Left cardiac atrium (tissue), 4 donors: ENCODE results near the gene SEC24C. TPM values are rescaled to one million over a fixed set of nuclear protein-coding genes. Genes with fewer than 3 reads are reported as not detected.
"Not testable (repeated sequence)": the region's sequence is repeated elsewhere in the genome, so short reads cannot be mapped to it uniquely, and the experiment has no call there.

Experiments used
- ATAC-seq, 2 donors: fragments of 200-7000 bp; cut with Tn5 transposase; one replicate each; pipeline ENCODE4 v1.9.1; 2020; ENCODE audit warnings: mild to moderate bottlenecking in 2 of 2, moderate library complexity in 2 of 2
- DNase-seq: peaks from one replicate; pipeline ENCODE4 v3.0.0-alpha.2; 2020
- intact Hi-C, 2 donors: fragments of 100-400 bp; cut with DNase I; formaldehyde crosslinking; loops; one replicate each; pipeline versions ENCODE4 v1.14.1 to v1.15.1; 2022 to 2023
- total RNA-seq, 2 donors: library from RNA; stranded (reverse); fragmentation: NEBNext Ultra II Directional; extraction: Animal tissue kit (Norgen Biotek cat#: 25700); gene quantifications; one replicate each; pipeline ENCODE4 v1.2.1, GENCODE V29; 2021
- donor health status: DM: no; HTN: yes; CAD: no.
- donor health status: DM: no; HTN: yes; CAD: no; lungs with severe emphysema.
- donor health status: DM: yes; HTN: yes; CAD: no.
- donor health status: Dilated cardiomyopathy.

Gene SEC24C
- total RNA-seq, 2 donors from 2014 or later: 42.9 to 52.6 TPM

- peak; percentile 92 to 93 for ATAC-seq
- peak; percentile 86 for DNase-seq
- intact Hi-C loops: no loop called here
Observed at GRCh38 chr10:73730153-73730906, 13.8 kb upstream of the SEC24C start.

- peak in 1 of 2 donors; percentile 2 for ATAC-seq
- intact Hi-C loops: no loop called here
- no peak for DNase-seq
Observed at GRCh38 chr10:73731588-73732375, 12.4 kb upstream of the SEC24C start.

- intact Hi-C loops: no loop called here
- no peak for DNase-seq
Observed at GRCh38 chr10:73732426-73732825, 11.7 kb upstream of the SEC24C start.

GRCh38 chr10:73732931-73733623 is 11.1 kb upstream of the SEC24C start:
- no peak for ATAC-seq
- DNase-seq: no peak
- intact Hi-C loops: no loop called here

More at GRCh38 chr10:73732426-73732825, 11.7 kb upstream of the SEC24C start:
- no peak for ATAC-seq

- no peak for DNase-seq
- intact Hi-C loops: no loop called here
- no peak for ATAC-seq
Observed at GRCh38 chr10:73734028-73734720, 10.0 kb upstream of the SEC24C start.

- DNase-seq (no peak), ATAC-seq (no peak)
- intact Hi-C loops: no loop called here
Observed at GRCh38 chr10:73734796-73735305, 9.3 kb upstream of the SEC24C start.

- not testable (repeated sequence) for ATAC-seq, DNase-seq
- intact Hi-C loops: loop anchor here in 1 of 2 donors (10.0 kb wide), 1 partner anchor 86 kb away; the partner anchor contains the start of gene SYNPO2L
Observed at GRCh38 chr10:73740501-73741254, 3.5 kb upstream of the SEC24C start.

GRCh38 chr10:73742454-73742734 is 1.8 kb upstream of the SEC24C start:
- intact Hi-C loops: loop anchor here in 1 of 2 donors (10.0 kb wide), 1 partner anchor 88 kb away; the partner anchor contains the start of gene SYNPO2L
- DNase-seq (no peak), ATAC-seq (no peak)

GRCh38 chr10:73743327-73743904 is 756 bp upstream of the SEC24C start:
- intact Hi-C loops: loop anchor here in 1 of 2 donors (10.0 kb wide), 1 partner anchor 89 kb away; the partner anchor contains the start of gene SYNPO2L
- DNase-seq (no peak), ATAC-seq (no peak)

GRCh38 chr10:73744664-73744975 is 448 bp downstream of the SEC24C start:
- ATAC-seq (peak; percentile 36 to 59), DNase-seq (peak; percentile 74)
- intact Hi-C loops: loop anchor here in 1 of 2 donors (10.0 kb wide), 1 partner anchor 90 kb away; the partner anchor contains the start of gene SYNPO2L

- DNase-seq: no peak
- intact Hi-C loops: loop anchor here in 1 of 2 donors (10.0 kb wide), 1 partner anchor 92 kb away; the partner anchor contains the start of gene SYNPO2L
- ATAC-seq: no peak
Observed at GRCh38 chr10:73746721-73747120, 2.5 kb downstream of the SEC24C start.

GRCh38 chr10:73750819-73751218 is 6.6 kb downstream of the SEC24C start:
- DNase-seq: no peak
- intact Hi-C loops: no loop called here
- ATAC-seq: no peak

GRCh38 chr10:73756183-73756582 is 12.0 kb downstream of the SEC24C start:
- intact Hi-C loops: no loop called here
- DNase-seq (no peak), ATAC-seq (no peak)

- ATAC-seq (no peak), DNase-seq (no peak)
- intact Hi-C loops: no loop called here
Observed at GRCh38 chr10:73758704-73759511, 14.7 kb downstream of the SEC24C start.

- ATAC-seq (peak; percentile 26 to 55), DNase-seq (no peak)
- intact Hi-C loops: no loop called here
Observed at GRCh38 chr10:73759512-73760115, 15.4 kb downstream of the SEC24C start.

- intact Hi-C loops: no loop called here
- no peak for DNase-seq
- no peak for ATAC-seq
Observed at GRCh38 chr10:73761781-73762180, 17.6 kb downstream of the SEC24C start.

GRCh38 chr10:73762915-73763314 is 18.7 kb downstream of the SEC24C start:
- intact Hi-C loops: no loop called here
- ATAC-seq: no peak
- DNase-seq: no peak
